Activated T-cell treated with anti-CD3 and anti-CD28 coated beads for 48 hours (primary cell): ENCODE results near the gene GPR12.
"Not testable (repeated sequence)": the region's sequence is repeated elsewhere in the genome, so short reads cannot be mapped to it uniquely, and the experiment has no call there.

Experiments
- DNase-seq: peaks from one replicate; pipeline ENCODE4 v3.0.0-alpha.2; 2020; ENCODE audit warnings: low read depth

Gene GPR12

DNA sequence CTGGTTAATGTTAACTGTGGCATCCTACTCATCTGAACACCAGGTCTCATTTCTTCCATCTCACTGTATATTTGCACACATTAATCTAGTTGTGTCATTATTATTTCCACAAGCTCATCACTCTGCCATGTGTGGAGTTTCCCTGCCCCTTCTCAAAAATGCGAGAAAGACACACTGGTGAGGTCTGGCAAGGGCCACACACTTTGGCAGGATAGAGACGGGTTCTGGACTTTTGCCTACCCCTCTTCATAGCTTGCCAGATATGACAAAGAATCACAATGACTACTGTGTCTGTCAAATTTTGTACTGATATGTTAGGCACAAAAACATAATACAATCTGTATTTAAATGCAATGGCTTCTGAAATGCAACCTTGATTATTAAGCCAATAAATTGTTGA, 12.9 kb downstream of the GPR12 start:
- DNase-seq, result no peak

DNA sequence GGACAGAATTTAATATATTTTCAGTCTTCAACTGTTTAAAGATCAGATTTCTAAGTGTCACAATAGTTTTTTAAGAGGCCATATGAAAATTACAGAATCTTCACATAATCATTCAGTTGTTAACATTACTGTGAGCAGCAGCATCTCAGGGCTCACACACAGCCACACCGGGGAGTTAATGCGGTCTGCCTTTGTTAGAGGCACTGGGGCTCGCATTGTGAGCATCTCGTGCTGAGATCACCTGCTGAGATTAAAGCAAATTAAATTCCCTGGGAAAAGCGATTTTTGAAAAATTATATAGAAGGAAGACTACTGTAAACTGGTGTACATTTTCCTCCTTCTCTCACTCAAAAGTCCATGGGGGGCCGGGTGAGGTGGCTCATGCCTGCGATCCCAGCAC, 16.6 kb downstream of the GPR12 start:
- no peak for DNase-seq

DNA sequence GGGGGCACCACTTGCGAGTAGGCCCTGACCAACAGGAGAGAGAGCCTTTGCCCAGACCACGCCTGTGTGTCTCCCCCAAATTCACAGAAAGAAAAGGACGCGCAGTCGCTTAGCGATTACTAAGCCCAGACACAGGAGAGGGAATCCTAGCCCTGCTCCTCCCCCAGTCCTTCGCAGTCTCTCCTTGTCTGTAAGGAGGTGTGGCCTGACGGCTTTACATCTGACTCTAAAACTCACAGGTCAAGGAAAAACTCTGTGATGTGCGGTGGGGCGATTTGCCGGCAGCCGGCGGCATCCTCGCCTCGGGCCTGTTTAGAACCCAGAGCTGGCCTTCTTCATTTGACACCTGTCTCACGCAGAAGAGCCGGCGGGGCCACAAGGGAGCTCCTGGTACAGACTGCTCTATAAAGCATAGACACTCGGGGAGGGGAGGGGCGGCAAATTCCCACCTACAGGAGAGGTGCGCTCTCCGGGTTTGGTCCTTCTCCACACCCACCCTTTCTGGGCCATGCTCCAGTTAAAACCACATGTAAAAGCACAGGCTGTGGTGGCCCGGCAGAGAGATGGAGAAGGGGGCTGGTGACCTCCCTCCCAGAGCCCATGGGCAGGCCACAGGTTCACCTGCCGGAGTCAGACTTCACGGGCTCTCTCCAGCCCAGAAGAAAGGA, 17.8 kb downstream of the GPR12 start:
- no peak for DNase-seq

DNA sequence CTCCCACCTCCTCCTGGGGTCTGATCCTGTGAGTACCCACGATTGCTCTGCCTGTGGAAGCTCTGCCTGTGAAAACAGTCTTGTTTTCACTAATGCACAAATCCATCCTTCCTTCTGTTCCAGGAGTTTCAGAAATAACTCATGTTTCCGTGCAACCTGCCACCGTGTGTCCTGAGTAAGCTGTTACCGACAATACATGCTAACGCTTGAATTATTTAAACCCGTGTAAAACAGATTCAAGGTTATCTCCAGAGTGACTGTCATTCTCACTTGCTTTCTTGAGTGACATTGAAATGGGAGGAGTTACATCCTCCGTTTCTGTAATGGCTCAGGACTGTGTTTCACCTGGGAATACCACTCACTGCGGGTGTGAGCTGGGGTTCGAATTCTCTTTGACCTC, 24.9 kb downstream of the GPR12 start:
- no peak for DNase-seq

DNA sequence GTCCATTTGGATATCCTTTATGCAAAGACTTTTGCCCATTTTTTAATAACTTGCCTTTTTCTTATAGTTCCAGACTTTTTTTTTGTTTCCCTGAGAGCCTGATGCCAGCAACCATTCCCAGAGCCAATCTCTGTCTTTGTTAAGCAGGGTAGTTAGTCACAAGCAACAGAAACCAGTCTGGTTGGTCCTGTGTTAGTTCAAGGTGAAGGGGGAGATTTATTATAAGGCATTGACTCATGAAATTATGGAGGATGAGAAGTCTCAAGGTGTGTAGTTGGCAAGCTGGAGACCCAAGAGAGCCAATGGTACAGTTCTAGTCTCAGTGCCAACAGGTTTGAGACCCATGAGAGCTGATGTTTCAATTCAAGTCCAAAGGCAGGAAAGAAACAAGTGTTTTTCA, 33.0 kb downstream of the GPR12 start:
- DNase-seq, result no peak

DNA sequence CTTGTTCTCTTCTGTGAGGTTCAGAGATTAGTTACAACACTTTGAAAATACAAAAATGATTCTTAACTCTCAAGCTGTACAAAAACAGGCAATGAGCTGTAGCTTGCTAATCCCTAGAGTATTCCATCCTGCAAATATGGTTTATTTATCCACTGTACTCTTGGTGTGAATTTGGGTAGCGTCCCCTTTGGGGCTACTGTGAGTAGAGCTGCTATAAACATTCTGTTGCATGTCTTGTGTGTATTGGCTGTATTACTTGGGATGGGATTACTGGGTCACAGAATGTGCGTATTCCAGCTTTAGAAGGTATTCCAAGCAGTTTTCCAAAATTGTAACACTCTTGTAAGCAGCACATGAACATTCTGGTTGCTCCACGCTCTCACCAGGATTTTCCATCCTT, 33.5 kb downstream of the GPR12 start:
- no peak for DNase-seq

DNA sequence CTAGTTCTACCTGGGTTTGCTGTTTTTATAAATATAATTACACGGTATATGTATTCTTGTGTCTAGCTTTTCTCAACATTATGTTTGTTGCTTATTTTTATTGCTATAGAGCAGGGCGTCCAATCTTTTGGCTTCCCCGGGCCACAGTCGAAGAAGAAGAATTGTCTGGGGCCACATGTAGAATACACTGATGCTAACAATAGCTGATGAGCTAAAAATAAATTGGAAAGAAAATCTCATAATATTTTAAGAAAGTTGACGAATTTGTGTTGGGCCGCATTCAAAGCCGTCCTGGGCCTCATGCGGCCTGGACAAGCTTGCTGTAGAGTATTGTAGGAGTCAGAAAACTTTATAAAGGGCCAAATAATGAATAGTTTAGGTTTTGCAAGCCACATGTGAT, 33.9 kb downstream of the GPR12 start:
- no peak for DNase-seq

DNA sequence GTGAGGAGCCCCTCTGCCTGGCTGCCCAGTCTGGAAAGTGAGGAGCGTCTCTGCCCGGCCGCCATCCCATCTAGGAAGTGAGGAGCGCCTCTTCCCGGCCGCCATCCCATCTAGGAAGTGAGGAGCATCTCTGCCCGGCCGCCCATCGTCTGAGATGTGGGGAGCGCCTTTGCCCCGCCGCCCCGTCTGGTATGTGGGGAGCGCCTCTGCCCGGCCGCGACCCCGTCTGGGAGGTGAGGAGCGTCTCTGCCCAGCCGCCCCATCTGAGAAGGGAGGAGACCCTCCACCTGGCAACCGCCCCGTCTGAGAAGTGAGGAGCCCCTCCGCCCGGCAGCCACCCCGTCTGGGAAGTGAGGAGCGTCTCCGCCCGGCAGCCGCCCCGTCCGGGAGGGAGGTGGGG, 37.0 kb downstream of the GPR12 start:
- not testable (repeated sequence) for DNase-seq

DNA sequence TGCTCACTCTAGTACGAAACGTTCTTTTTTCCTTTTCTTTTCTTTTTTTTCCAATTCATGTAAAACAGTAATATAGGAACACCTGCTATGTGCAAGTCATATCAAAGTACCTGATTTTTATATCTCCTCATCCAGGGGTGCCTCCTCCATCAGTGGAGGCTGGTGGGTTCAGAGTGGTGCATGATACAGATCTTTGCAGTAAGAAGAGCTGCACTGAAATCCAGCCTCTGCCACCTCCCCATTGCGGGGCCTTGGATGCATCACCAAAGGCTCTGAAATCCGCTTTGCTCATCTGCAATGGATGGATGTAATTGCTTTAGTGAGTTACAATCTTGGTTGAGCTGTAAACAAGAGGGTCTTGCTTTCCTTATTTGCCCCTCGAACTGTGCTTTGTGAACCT, 38.3 kb downstream of the GPR12 start:
- DNase-seq, result no peak

DNA sequence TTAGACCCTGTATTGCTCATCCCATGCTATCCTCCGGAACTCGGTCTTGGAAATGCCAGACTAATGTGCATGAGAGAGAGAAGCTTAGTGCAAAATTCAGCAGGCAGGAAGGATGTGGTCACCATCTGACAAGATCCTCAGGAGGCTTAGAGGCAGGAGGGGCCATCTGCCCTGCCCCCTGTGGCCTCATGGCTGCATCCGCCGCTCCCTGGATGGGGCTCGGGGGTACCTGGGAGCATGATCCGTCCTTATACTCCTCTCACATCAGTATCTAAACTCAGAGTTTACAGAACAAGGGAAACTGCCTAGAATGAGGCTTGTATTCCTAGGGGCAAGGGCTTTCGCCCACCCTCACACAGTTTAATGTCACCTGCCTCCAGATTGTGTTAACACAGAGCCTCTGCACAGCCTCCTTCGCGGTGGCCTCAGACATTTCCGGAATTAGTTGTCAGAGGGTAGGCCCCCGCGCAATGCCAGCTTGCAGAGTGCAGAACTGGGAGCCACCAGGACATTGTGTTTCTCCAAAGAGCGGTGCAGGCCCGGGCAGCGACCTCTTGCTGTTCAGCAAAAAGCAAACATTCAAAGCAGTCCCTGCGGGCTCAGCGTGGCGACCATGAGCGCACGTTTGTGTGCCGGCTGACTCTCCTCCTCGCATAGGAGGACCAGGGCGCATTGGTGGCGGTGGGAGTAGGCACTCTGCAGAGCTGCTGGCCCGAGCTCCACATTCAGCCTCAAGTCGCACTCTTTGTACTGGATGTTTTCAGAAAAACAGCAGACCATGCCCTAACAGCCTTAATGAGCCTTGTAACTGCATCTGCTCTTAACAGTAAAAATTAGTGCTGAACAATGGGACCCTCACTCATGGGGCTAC, 39.1 kb downstream of the GPR12 start:
- peak; percentile 10 for DNase-seq

DNA sequence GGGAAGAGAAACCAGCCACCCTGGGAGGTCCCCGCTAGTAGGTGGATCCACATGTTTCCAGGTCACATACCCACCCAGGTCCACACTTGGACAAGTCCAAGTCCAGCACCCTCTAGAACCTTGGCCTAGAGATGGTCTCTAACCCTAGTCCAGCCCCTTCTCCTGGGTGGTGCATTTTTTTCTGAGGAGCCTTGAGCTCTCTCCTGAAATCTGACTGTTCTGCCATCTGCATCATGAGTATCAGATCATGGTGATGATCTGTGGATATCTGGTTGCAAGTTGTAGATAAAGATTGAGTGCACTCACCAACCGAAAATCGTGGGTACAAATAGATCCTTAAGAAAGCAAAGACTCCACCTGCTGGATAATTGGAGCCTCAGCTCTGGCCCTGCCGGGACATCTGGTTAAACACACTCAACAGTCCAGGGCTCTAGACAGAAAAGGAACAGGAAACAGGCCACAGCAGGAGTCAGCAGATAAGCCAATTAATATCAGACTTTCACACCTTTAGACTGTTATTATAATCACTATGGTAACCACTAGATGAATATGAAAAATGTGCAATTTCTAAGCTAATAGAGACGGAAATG, 41.1 kb downstream of the GPR12 start:
- DNase-seq, result no peak

DNA sequence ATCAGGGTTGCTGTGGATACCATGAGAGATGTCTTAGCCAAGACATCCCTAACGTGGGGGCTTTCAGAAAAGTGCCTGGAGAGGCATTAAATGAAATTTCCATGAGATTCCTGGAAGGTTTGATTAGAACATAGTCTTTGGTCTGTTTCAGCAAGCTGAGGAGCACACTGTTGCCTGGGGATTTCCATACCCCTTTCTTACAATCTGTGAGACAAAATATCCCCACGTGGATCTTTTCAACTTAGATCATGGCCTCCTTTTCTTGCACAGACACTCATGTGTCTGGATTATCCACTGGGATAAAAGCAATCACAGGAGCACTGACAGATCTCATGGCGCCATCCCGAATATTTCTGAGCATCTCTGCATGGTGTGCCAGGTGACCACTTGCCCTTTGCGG, 41.7 kb downstream of the GPR12 start:
- DNase-seq, result no peak

DNA sequence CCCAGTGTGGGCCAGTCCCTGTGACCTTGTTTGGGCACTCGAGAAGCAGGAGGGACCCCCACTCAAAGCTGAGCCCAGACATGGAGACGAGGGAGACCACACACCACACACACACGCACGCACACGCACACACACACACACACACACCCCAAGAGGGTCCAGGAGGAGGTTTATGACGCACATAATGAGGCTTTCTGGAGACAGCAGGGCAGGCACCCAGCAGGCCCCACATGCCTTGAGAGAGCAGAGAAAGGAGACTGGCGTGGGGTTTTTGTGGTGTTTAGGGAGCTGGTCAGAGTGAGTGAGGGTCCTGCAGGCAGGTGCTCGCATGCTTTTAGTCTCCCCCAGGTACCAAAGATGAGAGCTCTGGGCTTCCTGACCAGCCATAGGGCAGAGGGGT, 42.4 kb downstream of the GPR12 start:
- no peak for DNase-seq

DNA sequence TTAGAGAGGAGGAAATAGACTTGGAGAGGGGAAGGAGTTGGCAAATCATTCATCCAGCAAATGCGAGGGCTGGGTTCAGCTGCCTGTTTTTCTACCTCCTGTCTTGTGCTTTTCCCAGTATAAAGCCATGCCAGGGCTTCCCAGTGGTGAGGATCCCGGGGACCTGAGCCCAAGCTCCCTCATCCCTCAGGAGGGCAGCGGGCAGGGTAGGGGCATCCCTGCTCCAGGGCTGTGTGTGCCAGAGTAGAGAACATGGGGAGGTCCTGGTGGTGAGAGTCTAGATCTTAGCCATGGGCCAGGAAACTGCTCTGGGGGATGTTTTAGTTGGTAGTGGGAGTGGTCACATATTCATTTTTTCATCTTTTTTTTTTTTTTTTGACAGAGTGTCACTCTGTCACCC, 43.6 kb downstream of the GPR12 start:
- DNase-seq, result no peak

DNA sequence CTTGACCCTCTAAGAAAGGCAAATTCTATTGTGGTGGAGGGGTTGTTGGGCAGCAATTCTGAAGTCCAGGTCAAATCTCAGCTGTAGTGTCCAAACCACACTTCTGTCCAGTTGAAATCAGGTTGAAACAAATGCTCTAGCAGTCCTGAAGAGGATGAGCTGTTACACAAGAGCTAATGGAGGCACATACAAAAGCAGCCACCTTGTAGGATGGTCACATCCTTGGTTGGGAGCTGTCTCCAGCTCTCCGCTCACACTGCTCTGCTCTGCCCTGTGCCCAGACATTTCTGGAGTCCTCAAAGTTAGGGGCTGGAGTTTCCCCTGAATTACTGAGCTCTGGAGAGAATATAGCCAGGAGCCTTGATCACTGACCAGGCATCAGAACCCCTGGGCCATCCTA, 47.2 kb downstream of the GPR12 start:
- no peak for DNase-seq

DNA sequence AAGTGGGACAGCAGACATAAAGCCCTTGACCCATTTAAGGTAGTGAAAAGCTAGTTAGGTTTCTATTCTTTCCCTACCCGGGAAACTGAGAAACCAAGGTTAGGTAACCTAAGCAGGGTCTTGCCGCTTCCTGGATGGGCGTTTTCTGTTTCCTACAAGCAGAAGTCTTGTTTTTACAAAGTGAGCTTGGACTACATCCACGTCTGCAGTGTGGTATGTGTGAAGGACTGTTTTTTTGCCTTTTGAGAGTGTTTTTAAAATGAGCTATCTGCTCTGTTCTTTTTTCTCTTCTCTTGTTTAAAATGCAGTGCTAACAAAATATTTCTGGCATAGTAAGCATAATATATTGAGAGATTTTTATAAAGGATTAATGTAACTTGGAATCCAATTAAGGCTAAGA, 49.4 kb downstream of the GPR12 start:
- no peak for DNase-seq

DNA sequence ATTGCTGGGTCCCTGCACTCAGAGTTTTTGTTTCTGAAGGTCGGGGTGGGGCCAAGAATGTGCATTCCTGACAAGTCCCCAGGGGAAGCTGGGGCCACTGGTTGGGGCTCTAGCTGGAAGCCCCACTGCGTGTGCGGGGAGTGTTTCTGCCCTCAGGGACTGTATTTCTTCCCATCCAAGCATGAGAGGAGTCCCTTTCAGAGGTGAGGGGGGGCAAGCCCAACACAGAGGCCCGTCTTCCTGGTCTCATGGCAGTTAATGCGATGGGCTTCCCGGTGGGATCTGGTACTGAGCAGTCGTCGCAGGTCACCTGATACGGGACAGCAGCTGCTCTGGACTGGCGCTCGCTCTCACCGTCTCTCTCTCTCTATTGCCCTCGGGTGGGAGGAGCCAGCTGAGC, 50.4 kb downstream of the GPR12 start:
- DNase-seq, result no peak

DNA sequence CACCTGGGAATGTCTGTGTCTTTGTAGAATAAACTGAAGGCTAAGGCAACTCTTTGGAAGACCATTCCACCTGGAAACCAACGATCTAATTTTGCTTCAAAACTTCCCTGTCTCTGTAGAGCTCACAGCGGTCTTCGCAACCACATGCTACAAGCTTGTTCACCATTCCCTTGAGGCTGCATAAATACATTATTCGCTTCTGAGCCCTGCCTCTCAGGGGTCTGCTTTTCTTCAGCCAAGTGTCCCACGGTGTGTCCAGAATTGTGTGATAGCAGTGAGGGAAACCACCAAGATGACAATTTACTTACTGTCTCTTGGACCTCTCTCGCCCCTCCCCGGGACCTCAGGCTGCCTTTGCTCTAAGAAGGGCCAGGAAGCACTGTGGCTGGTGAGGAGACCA, 51.1 kb downstream of the GPR12 start:
- DNase-seq, result no peak

DNA sequence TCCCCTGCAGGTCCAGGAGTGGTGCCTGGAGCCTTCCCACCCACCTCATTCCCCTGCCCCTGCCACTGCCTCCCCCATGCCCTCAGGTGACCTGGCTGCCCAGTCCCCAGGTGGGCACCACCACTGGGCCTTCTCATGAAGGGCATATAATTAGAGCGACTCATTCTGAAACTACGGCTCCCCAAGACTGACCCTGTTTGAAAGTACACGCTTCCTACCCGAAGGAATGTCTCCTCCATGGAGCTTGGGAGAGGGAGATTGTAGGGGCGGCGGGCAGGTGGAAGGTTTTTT, 52.6 kb downstream of the GPR12 start:
- no peak for DNase-seq

DNA sequence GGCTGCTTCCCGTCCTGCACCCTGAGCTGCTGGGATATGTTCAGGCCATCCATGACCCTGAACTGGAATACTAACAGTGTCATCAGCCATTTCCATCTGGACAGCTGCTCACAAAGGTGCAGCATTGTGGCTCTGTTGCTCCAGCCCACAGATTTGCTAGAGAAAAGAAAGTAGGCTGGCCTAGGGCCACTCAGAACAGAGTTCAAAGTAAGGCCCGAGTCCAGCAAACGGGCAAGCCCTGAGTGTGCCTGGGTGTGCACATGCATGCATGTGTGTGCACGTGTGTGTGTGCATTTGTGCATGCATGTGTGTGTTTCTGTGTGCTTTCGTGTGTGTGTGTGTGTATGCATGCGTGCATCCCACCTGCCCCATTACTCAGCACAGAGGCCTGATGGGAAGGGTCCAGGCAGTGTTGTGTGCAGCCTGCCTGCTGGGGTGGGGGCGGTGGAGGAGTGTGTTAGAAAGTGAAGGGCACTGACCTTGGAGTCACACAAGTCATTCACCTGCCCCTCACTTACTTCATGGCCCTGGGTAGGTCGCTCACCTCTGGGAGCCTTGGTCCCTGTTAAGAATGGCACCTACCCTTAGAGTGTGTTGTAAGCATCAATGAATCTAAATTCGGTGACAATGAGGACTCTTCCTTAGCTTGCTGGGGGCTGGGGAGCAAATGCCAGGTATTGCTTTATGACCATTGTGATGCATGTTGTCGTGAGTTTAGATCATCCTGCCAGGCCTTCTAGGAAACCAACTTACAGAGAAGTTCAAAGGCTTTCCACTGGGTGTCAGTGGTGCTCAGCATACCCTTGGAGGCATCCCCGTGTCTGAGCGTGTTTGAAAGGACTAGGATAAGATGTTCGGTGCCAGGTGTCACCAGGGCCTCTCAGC, 53.2 kb downstream of the GPR12 start:
- peak; percentile 8 for DNase-seq

DNA sequence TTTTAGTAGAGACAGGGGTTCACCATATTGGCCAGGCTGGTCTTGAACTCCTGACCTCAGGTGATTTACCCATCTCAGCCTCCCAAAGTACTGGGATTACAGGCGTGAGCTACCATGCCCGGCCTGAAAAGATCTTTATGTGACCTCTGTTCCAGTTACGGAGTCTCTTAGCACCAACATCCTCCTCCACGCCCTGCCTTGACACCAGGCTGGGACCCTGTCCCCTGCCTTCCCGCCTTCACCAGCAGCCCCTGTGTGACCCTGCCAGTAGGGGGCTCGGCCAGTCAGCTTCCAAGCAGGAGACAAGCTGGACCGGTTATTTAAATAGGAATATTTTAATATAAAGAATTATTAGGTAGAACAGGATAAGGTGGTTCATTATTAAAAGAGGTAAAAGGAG, 54.2 kb downstream of the GPR12 start:
- DNase-seq, result no peak

DNA sequence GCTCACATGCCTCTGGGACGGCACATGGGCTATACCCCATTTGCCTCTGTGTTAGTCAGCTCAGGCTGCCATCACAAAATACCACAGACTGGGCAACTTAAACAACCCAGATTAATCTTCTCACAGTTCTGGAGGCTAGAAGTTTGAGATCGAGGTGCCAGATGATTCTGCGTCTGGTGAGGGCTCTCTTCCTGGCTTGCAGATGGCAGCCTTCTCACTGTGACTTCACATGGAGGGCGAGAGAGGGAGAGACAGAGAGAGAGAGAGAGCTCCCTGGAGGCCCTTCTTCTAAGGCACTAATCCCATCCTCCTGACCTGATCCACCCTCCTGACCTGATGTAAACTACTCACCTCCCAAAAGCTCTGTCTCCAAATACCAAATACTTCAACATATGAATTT, 55.0 kb downstream of the GPR12 start:
- no peak for DNase-seq
